Measurements from ENCODE around the gene RPS21. TPM values are rescaled to one million over a fixed set of nuclear protein-coding genes. Genes with fewer than 3 reads are reported as not detected.

RPS21 gene
- total and polyA plus RNA-seq, 9 of the 15 experiments (the other 6 are each of a cell fraction or from before 2014, with no cell fraction given), result 1,380 to 5,647 (median 3,091) TPM

GRCh38 chr20:62367633-62368391, 19.1 kb upstream of the RPS21 start (continued):
- no peak for TF ChIP-seq ATF3 (IDR thresholded peaks at IDR 0.05)
- TF ChIP-seq ATF3 (CRISPR knock-in tag; conservative IDR thresholded peaks at IDR 0.05), result no peak
- TF ChIP-seq ATF6 (CRISPR knock-in tag; IDR thresholded peaks at IDR 0.05), result no peak
- TF ChIP-seq ZNF165 (CRISPR knock-in tag; IDR thresholded peaks at IDR 0.05; ENCODE audit: borderline replicate concordance), result no peak
- no peak for TF ChIP-seq E2F3 (CRISPR knock-in tag; IDR thresholded peaks at IDR 0.05)
- TF ChIP-seq VEZF1 (CRISPR knock-in tag; IDR thresholded peaks at IDR 0.05), result no peak
- no peak for TF ChIP-seq THRA (IDR thresholded peaks at IDR 0.05)
- no peak for TF ChIP-seq RAD21 (CRISPR knock-in tag; conservative IDR thresholded peaks at IDR 0.05 in 1 of 2, IDR thresholded peaks at IDR 0.05 in 1 of 2)
- TF ChIP-seq NR1H2 (CRISPR knock-in tag; IDR thresholded peaks at IDR 0.05), result no peak
- TF ChIP-seq ZNF12 (CRISPR knock-in tag; IDR thresholded peaks at IDR 0.05), result peak; percentile 39; the same call in 1 of the 2 replicates
- no peak for TF ChIP-seq FOXO4 (CRISPR knock-in tag; IDR thresholded peaks at IDR 0.05)
- no peak for TF ChIP-seq SMARCB1 (IDR thresholded peaks at IDR 0.05; ENCODE audit: insufficient read length, low read depth)
- no peak for TF ChIP-seq BRD9 (IDR thresholded peaks at IDR 0.05; ENCODE audit: low read depth, partially characterized antibody)
- no peak for TF ChIP-seq CCAR2 (IDR thresholded peaks at IDR 0.05; ENCODE audit: low read depth, low read length)
- peak; percentile 64; the same call in 1 of the 2 replicates for TF ChIP-seq ZNF740 (CRISPR knock-in tag; IDR thresholded peaks at IDR 0.05)
- TF ChIP-seq ZNF740 (tag; IDR thresholded peaks at IDR 0.05), result no peak
- no peak for TF ChIP-seq GABPB2 (CRISPR knock-in tag; conservative IDR thresholded peaks at IDR 0.05)
- TF ChIP-seq STAG1 (CRISPR knock-in tag; IDR thresholded peaks at IDR 0.05; ENCODE audit: borderline replicate concordance), result no peak
- TF ChIP-seq PYGO2 (tag; IDR thresholded peaks at IDR 0.05), result no peak
